Measurements from ENCODE around the gene NTPCR.

Gene NTPCR

GRCh38 chr1:232952514-232953499 lies 2.4 kb downstream of the NTPCR start:
- no peak overlapping the region for H2AFZ ChIP-seq (ENCODE audit: low read depth, low read length)
- no peak for TF ChIP-seq EZH2 (IDR thresholded peaks at IDR 0.05; ENCODE audit: borderline replicate concordance, low read depth, low read length, severe bottlenecking)
- TF ChIP-seq, protein P1, sequence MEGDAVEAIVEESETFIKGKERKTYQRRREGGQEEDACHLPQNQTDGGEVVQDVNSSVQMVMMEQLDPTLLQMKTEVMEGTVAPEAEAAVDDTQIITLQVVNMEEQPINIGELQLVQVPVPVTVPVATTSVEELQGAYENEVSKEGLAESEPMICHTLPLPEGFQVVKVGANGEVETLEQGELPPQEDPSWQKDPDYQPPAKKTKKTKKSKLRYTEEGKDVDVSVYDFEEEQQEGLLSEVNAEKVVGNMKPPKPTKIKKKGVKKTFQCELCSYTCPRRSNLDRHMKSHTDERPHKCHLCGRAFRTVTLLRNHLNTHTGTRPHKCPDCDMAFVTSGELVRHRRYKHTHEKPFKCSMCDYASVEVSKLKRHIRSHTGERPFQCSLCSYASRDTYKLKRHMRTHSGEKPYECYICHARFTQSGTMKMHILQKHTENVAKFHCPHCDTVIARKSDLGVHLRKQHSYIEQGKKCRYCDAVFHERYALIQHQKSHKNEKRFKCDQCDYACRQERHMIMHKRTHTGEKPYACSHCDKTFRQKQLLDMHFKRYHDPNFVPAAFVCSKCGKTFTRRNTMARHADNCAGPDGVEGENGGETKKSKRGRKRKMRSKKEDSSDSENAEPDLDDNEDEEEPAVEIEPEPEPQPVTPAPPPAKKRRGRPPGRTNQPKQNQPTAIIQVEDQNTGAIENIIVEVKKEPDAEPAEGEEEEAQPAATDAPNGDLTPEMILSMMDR (IDR thresholded peaks at IDR 0.05; ENCODE audit: borderline replicate concordance, extremely low read depth, low read length, poor library complexity, severe bottlenecking), result peak; percentile 77
- H3K27me3 ChIP-seq (ENCODE audit: insufficient read depth, low read length, poor library complexity), result no peaks in the 10 kb centered on the region
- H3K9me3 ChIP-seq (ENCODE audit: insufficient read depth, low read length, severe bottlenecking), result peaks cover 3% of the 10 kb centered on the region
- H4K20me1 ChIP-seq (ENCODE audit: insufficient read depth, low read length), result no peaks in the 10 kb centered on the region
- DNase-seq (peak; percentile 58), ATAC-seq (ENCODE audit: insufficient read depth, low read depth) (peak; percentile 48; the same call in 2 of the 3 replicates)
- H3K4me3 ChIP-seq (ENCODE audit: low read depth in 1 of 2, low read length in 2 of 2), result 0 out of 4 replicates have a peak overlapping the region, but pooled peaks of 1 of the 2 experiments have one; percentile 17
- no peak overlapping the region; the same call in 1 of the 2 replicates for H3K9ac ChIP-seq (ENCODE audit: low read depth, low read length)
- peaks cover 23% of the 10 kb centered on the region for H3K36me3 ChIP-seq (ENCODE audit: insufficient read depth, low read length)
- H3K27ac ChIP-seq (ENCODE audit: low read length), result peak overlapping the region; percentile 60
- peak overlapping the region; percentile 90; the same call in 1 of the 2 replicates for H3K4me2 ChIP-seq (ENCODE audit: insufficient read depth, low read length)
- H3K79me2 ChIP-seq (ENCODE audit: insufficient read depth, low read length), result peaks cover 61% of the 10 kb centered on the region
- peaks cover 37% of the 10 kb centered on the region for H3K4me1 ChIP-seq (ENCODE audit: insufficient read depth, low read length)

DNA sequence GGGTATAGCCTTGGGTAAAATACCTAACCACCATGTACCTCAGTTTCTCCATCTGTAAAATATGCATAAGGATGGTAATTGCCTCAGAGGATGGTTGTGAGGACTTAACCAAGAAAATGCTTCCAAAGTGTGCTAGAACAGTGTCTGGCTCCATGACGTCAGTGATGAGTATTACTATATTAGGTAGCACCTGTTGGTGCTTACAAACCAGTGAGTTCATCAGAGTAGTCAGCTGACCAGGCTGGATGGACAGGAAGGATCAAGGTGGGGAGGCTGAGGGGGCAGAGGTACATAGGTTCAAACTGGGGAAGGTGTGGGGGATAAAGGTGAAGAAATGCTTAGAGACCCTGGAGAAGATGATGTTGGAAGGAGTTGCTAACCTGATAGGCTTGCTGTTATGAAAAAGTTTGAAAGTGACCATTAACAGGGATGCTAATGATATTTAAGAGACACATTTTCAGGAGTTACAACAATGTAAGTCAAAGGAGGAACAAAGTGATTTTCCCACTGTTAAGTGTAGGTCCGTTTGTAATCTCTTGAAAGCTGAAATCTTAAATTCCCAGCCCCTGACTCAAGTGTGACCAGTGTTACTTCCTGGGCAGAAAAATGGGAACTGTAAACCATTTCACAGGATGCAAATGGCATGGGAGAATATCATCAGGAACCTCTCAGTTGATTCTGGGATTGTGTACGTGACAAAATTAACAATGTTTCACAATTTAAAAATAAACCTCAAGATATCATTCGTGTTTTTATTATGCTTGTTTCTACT lies 4.4 kb downstream of the NTPCR start:
- no peaks in the 10 kb centered on the region for H4K20me1 ChIP-seq (ENCODE audit: insufficient read depth, low read length)
- TF ChIP-seq, protein P1 (IDR thresholded peaks at IDR 0.05; ENCODE audit: borderline replicate concordance, extremely low read depth, low read length, poor library complexity, severe bottlenecking), result no peak
- TF ChIP-seq EZH2 (IDR thresholded peaks at IDR 0.05; ENCODE audit: borderline replicate concordance, low read depth, low read length, severe bottlenecking), result no peak
- H3K4me1 ChIP-seq (ENCODE audit: insufficient read depth, low read length), result peaks cover 29% of the 10 kb centered on the region
- H3K9me3 ChIP-seq (ENCODE audit: insufficient read depth, low read length, severe bottlenecking), result peaks cover 11% of the 10 kb centered on the region
- DNase-seq, result no peak
- H3K27me3 ChIP-seq (ENCODE audit: insufficient read depth, low read length, poor library complexity), result no peaks in the 10 kb centered on the region
- no peak overlapping the region for H2AFZ ChIP-seq (ENCODE audit: low read depth, low read length)
- no peak overlapping the region for H3K9ac ChIP-seq (ENCODE audit: low read depth, low read length)
- H3K36me3 ChIP-seq (ENCODE audit: insufficient read depth, low read length), result peaks cover 39% of the 10 kb centered on the region
- peaks cover 57% of the 10 kb centered on the region for H3K79me2 ChIP-seq (ENCODE audit: insufficient read depth, low read length)
- H3K4me2 ChIP-seq (ENCODE audit: insufficient read depth, low read length), result no peak overlapping the region
- no peak overlapping the region for H3K4me3 ChIP-seq (ENCODE audit: low read depth in 1 of 2, low read length in 2 of 2)
- no peak overlapping the region for H3K27ac ChIP-seq (ENCODE audit: low read length)
- ATAC-seq (ENCODE audit: insufficient read depth, low read depth), result no peak

GRCh38 chr1:232956081-232956480 lies 5.7 kb downstream of the NTPCR start:
- DNase-seq, result no peak
- no peak overlapping the region for H2AFZ ChIP-seq (ENCODE audit: low read depth, low read length)
- no peak for ATAC-seq (ENCODE audit: insufficient read depth, low read depth)
- peaks cover 11% of the 10 kb centered on the region for H3K9me3 ChIP-seq (ENCODE audit: insufficient read depth, low read length, severe bottlenecking)
- no peaks in the 10 kb centered on the region for H3K27me3 ChIP-seq (ENCODE audit: insufficient read depth, low read length, poor library complexity)
- peaks cover 23% of the 10 kb centered on the region for H3K4me1 ChIP-seq (ENCODE audit: insufficient read depth, low read length)
- H3K4me3 ChIP-seq (ENCODE audit: low read depth in 1 of 2, low read length in 2 of 2), result no peak overlapping the region
- H3K9ac ChIP-seq (ENCODE audit: low read depth, low read length), result no peak overlapping the region
- TF ChIP-seq EZH2 (IDR thresholded peaks at IDR 0.05; ENCODE audit: borderline replicate concordance, low read depth, low read length, severe bottlenecking), result no peak
- TF ChIP-seq, protein P1 (IDR thresholded peaks at IDR 0.05; ENCODE audit: borderline replicate concordance, extremely low read depth, low read length, poor library complexity, severe bottlenecking), result no peak
- no peak overlapping the region for H3K27ac ChIP-seq (ENCODE audit: low read length)
- peaks cover 46% of the 10 kb centered on the region for H3K36me3 ChIP-seq (ENCODE audit: insufficient read depth, low read length)
- H3K4me2 ChIP-seq (ENCODE audit: insufficient read depth, low read length), result no peak overlapping the region
- H4K20me1 ChIP-seq (ENCODE audit: insufficient read depth, low read length), result no peaks in the 10 kb centered on the region
- peaks cover 44% of the 10 kb centered on the region for H3K79me2 ChIP-seq (ENCODE audit: insufficient read depth, low read length)

Data from DND-41 (cell line).